Glutamatergic neuron (in vitro differentiated cells): Measurements from ENCODE around the gene LIPI. TPM values are rescaled to one million over a fixed set of nuclear protein-coding genes. Genes with fewer than 3 reads are reported as not detected.
"Not testable (repeated sequence)": the region's sequence is repeated elsewhere in the genome, so short reads cannot be mapped to it uniquely, and the experiment has no call there.

Source experiments
- DNase-seq: peaks from one replicate; pipeline ENCODE4 v3.0.0; 2022
- H3K27ac Mint-ChIP-seq: one replicate; pipeline ENCODE4 v1.8.0; 2020; ENCODE audit warnings: mild to moderate bottlenecking, mixed read lengths, inconsistent platforms; ENCODE audit not compliant: unreplicated experiment
- H3K27me3 Mint-ChIP-seq: one replicate; pipeline ENCODE4 v1.8.0; 2020; ENCODE audit warnings: mild to moderate bottlenecking, moderate library complexity, mixed read lengths, inconsistent platforms; ENCODE audit not compliant: unreplicated experiment
- H3K36me3 Mint-ChIP-seq: one replicate; pipeline ENCODE4 v1.8.0; 2020; ENCODE audit warnings: mild to moderate bottlenecking, mixed read lengths, inconsistent platforms; ENCODE audit not compliant: unreplicated experiment
- H3K4me1 Mint-ChIP-seq: one replicate; pipeline ENCODE4 v1.8.0; 2020; ENCODE audit warnings: mild to moderate bottlenecking, low read depth, mixed read lengths, inconsistent platforms; ENCODE audit not compliant: unreplicated experiment
- H3K4me3 Mint-ChIP-seq: one replicate; pipeline ENCODE4 v1.8.0; 2020; ENCODE audit warnings: mild to moderate bottlenecking, mixed read lengths, inconsistent platforms; ENCODE audit not compliant: unreplicated experiment
- H3K9me3 Mint-ChIP-seq: one replicate; pipeline ENCODE4 v1.8.0; 2020; ENCODE audit warnings: mild to moderate bottlenecking, moderate library complexity, mixed read lengths, inconsistent platforms; ENCODE audit not compliant: unreplicated experiment
- CTCF ChIP-seq: fragments of 200-600 bp; sonication (generic); IDR thresholded peaks from one replicate; pipeline ENCODE4 v1.5.0; 2021; ENCODE audit not compliant: partially characterized antibody, unreplicated experiment
- total RNA-seq: library from RNA; stranded (reverse); fragmentation: NEBNext Ultra II Directional; extraction: Animal tissue kit (Norgen Biotek cat#: 25700); gene quantifications from one replicate; pipeline ENCODE4 v1.2.1, GENCODE V29; 2021; ENCODE audit not compliant: unreplicated experiment

LIPI gene
- total RNA-seq, 1 donor from 2014 or later: not detected

DNA sequence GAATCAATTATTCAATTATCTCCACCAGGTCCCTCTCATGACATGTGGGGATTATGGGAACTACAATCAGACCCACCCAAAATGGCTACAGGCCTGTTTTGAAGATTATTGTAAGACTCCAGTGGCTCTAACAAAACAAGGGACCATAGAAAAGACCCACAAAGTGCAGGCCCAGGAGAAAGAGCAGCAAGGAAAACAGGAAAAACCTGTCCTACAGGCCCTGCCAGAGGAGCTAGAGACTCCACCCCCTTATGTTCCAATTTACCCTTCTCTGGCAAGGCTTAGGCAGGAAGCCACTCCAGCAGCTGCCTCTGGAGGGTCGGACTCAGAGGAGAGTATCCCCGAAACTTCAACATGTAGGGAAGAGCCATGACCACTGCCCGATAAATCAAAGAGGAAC lies 96.5 kb downstream of the LIPI start:
- Mint-ChIP-seq H3K4me1 (peaks cover 2% of the 10 kb centered on the region), H3K27me3 (peaks cover 3% of the 10 kb centered on the region), H3K9me3 (no peaks in the 10 kb centered on the region), H3K27ac (no peak overlapping the region), H3K36me3 (peaks cover 5% of the 10 kb centered on the region), H3K4me3 (no peak overlapping the region)
- TF ChIP-seq CTCF: no peak
- no peak for DNase-seq

DNA sequence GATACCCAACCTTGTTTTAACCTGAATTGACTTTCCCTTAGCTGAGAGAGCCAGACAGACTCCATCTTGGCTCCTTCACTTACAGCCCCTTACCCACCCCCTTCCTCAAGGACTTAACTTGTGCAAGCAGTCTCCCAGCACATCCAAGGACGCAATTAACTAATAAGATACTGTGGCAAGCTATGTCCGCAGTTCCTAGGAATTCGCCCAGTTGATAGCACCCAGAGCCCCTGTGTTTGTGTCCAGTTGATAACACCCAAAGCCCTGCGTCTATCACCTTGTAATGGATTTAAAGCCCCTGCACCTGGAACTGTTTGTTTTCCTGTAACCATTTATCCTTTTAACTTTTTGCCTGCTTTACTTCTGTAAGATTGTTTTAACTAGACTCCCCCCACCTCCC lies 106.2 kb downstream of the LIPI start:
- not testable (repeated sequence) for H3K27me3 Mint-ChIP-seq, DNase-seq, H3K4me3 Mint-ChIP-seq, H3K9me3 Mint-ChIP-seq, H3K36me3 Mint-ChIP-seq, H3K27ac Mint-ChIP-seq, H3K4me1 Mint-ChIP-seq

DNA sequence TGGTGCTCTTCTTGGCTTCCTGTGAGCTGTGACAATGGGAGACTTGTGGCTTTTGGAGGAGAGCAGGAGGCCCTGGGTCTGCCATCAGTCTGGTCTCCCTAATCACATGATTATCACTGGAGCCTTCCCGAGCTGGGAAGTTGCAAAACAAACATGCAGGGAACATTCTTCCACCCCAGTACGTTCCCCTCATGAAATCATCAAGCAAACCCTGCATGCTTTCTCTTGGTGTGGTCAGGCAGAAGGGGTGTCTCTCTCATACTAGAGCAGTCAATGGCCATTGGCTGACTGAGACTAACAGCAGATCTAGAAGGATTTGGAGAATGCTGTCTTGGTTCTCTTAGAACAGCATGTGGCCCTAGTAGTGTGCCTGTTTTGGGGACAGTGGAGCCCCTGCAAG lies 111.2 kb downstream of the LIPI start:
- no peak overlapping the region for H3K4me3 Mint-ChIP-seq
- DNase-seq: no peak
- TF ChIP-seq CTCF: no peak
- H3K27me3 Mint-ChIP-seq: peaks cover 2% of the 10 kb centered on the region
- no peaks in the 10 kb centered on the region for H3K4me1 Mint-ChIP-seq
- no peak overlapping the region for H3K27ac Mint-ChIP-seq
- peaks cover 3% of the 10 kb centered on the region for H3K9me3 Mint-ChIP-seq
- peaks cover 6% of the 10 kb centered on the region for H3K36me3 Mint-ChIP-seq

- no peaks in the 10 kb centered on the region for H3K4me1 Mint-ChIP-seq
- H3K27me3 Mint-ChIP-seq: peaks cover 3% of the 10 kb centered on the region
- H3K4me3 Mint-ChIP-seq: no peak overlapping the region
- TF ChIP-seq CTCF: no peak
- H3K9me3 Mint-ChIP-seq: peaks cover 3% of the 10 kb centered on the region
- peaks cover 6% of the 10 kb centered on the region for H3K36me3 Mint-ChIP-seq
- no peak overlapping the region for H3K27ac Mint-ChIP-seq
- DNase-seq: no peak
Measured at GRCh38 chr21:14097881-14098499, 112.8 kb downstream of the LIPI start.

- Mint-ChIP-seq H3K27ac (no peak overlapping the region), H3K9me3 (peaks cover 3% of the 10 kb centered on the region), H3K4me1 (no peaks in the 10 kb centered on the region), H3K36me3 (peaks cover 6% of the 10 kb centered on the region), H3K27me3 (peaks cover 3% of the 10 kb centered on the region), H3K4me3 (no peak overlapping the region)
- no peak for DNase-seq
- TF ChIP-seq CTCF: no peak
Measured at GRCh38 chr21:14096577-14096976, 114.2 kb downstream of the LIPI start.
